DLD1 (cell line): ENCODE results near the gene IQCB1.
"Not testable (repeated sequence)": the region's sequence is repeated elsewhere in the genome, so short reads cannot be mapped to it uniquely, and the experiment has no call there.

Experiments
- in situ Hi-C: cut with HindIII; loops from 2 replicates; pipeline ENCODE4 v1.10.0; 2017; ENCODE audit warnings: low sequenced_read_pairs

IQCB1 gene

GRCh38 chr3:121834671-121835464 lies at the start of gene IQCB1, which contains the start of gene EAF2:
Gene IQCB1 (minus strand): TSS chr3:121835060. CDS start chr3:121828960, 6,100 bp downstream.
Gene EAF2 (plus strand): TSS chr3:121835209. CDS start chr3:121835286, 77 bp downstream.
- in situ Hi-C loops = no loop called here

DNA sequence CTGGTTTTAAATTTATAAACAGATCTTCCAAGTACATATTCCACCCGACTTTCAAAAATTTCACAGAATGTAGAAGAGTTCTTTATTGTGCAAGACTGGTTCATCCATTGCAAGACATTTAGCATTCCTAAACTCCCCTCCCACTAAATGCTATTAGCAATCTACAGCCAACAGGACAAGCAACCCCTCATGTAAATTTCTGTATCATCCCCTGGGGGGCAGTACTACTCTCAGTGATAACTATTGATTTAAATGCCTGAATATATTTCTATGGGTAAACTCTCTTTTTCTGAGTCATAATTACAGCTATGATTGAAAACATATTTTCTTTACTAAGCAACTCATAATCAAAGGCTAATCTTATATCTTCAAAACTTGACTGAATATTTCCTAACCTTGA lies 48.6 kb upstream of the IQCB1 start:
- in situ Hi-C loops = no loop called here

DNA sequence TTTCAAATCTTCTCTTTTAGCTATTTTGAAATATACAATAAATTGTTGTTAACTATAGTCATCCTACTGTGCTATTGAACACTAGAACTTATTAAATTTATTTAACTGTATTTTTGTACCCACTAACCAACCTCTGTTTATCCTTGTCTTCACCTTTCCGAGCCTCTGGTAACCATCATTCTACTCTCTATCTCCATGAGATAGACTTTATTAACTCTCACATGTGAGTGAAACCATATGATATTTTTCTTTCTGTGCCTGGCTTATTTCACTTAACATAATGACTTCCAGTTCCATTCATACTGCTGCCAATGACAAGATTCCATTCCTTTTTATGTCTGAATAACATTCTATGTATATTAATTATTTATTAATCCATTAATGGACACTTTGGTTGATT lies 43.6 kb upstream of the IQCB1 start:
- in situ Hi-C loops = no loop called here

GRCh38 chr3:121871430-121871829 lies 36.6 kb upstream of the IQCB1 start:
- in situ Hi-C loops = no loop called here

GRCh38 chr3:121870717-121871116 lies 35.9 kb upstream of the IQCB1 start:
- in situ Hi-C loops = no loop called here

GRCh38 chr3:121869736-121870135 lies 34.9 kb upstream of the IQCB1 start:
- in situ Hi-C loops = no loop called here

- in situ Hi-C loops = no loop called here
Observed at GRCh38 chr3:121863801-121864200, 28.9 kb upstream of the IQCB1 start.

DNA sequence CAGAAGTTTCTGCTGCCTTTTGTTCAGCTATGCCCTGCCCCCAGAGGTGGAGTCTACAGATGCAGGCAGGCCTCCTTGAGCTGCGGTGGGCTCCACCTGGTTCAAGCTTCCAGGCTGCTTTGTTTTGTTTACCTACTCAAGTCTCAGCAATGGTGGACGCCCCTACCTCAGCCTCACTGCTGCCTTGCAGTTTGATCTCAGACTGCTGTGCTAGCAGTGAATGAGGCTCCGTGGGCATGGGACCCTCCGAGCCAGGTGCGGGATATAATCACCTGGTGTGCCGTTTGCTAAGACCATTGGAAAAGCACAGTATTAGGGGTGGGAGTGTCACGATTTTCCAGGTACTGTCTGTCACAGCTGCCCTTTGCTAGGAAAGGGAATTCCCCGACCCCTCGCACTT lies 28.4 kb upstream of the IQCB1 start:
- in situ Hi-C loops = not testable (repeated sequence)

GRCh38 chr3:121857778-121858177 lies 22.9 kb upstream of the IQCB1 start:
- in situ Hi-C loops = not testable (repeated sequence)

- in situ Hi-C loops = no loop called here
Observed at GRCh38 chr3:121855555-121855954, 20.7 kb upstream of the IQCB1 start.

DNA sequence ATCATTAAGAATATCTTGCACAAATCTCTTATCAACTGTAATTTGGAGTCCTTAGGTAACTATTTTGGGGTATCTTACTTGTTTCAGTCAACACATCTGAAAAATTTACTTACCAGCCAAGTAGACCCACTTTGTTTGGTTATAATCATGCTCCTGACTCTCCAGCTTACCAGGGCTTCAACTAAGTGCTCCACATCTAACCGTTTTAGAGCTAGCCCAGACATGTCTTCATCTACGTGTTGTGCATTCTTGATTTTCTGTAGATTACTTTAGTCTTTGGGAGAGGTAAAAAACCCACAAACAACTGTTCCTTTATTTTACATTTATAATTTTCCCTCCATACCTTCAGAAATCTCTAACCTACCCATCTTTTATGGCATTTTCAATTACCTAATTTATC lies 17.4 kb upstream of the IQCB1 start:
- in situ Hi-C loops = no loop called here

- in situ Hi-C loops = no loop called here
Observed at GRCh38 chr3:121844892-121845291, 10.0 kb upstream of the IQCB1 start.

GRCh38 chr3:121839962-121840361 lies 5.1 kb upstream of the IQCB1 start:
- in situ Hi-C loops = no loop called here

DNA sequence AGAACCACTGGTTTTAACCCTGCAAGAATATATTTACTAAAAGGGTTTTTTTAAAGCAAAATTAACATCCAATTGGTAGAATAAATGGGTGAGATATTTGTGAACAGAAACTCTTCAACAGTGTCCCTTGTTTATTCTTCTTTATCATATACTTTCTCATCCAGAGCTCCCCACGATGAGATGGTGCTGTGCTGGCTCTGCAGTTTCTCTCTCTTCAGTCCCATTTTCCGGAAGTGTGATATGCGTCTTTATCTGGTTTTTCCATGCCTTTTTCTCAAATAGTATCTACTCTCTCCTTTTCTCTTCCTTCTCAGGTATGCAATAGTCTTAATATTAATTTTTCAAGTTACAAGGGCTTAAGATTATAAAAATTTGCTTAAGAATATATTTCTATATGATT lies 1.6 kb upstream of the IQCB1 start:
- in situ Hi-C loops = no loop called here

DNA sequence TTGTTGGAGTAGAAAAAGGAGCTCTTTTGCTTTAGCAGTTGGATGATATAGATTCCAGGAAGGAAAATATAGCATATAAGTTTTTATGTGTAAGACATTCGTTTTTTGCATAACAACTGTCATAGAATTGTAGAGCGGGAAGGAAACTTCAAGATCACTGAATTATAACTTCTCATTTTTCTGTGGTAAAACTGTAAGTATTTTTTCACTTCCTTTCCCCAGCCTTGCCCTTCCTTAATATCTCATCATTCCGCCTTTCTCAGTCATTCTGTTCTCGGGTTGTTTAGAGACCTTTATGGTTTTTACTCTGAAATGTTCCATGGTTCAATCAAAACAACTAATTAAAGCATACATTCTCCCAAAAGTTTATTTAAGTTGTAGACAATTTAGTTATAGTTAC lies 1.2 kb upstream of the IQCB1 start:
- in situ Hi-C loops = no loop called here

- in situ Hi-C loops = no loop called here
Observed at GRCh38 chr3:121835465-121835801, 573 bp upstream of the IQCB1 start.

DNA sequence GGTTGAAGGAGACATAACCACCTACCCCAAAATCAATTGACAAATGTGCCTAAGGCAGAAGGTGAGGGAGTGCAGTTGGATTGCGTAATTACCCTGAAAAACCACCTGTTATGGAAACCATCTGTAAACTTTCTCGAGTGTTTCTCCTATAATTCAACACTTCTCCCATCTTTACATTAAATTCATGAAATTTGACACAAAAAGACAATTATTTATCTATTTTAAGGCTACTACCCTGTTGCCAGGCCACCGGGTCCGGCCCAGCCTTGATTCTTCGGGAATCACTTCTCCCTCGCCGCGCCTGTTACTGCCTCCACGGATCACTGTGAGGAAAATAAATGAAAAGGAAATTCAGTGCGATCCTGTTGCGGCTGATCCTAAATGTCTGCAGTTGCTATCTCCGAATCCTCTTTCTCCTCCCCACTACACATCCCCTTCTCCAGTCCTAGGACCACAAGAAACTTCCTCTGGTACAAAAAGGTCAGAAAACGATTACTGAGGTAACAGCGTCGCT lies 646 bp downstream of the IQCB1 start:
- in situ Hi-C loops = no loop called here

DNA sequence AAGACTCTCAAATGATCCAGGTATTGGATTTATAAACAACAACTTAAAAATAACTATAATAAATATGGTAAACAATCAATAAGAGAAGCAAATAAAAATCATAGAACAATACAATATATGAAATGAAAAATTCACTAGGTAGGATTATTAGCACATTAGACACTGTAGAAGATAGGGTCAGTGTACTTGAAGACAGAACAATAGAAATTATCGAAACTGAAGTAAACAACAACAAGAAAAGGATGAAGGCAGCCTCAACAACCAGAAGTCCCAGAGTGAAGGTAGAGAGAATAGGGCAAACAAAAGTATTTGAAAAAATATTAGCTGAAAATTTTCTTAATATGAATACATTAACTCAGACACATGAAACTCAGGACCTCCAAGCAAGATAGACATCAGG lies 11.9 kb downstream of the IQCB1 start:
- in situ Hi-C loops = no loop called here

DNA sequence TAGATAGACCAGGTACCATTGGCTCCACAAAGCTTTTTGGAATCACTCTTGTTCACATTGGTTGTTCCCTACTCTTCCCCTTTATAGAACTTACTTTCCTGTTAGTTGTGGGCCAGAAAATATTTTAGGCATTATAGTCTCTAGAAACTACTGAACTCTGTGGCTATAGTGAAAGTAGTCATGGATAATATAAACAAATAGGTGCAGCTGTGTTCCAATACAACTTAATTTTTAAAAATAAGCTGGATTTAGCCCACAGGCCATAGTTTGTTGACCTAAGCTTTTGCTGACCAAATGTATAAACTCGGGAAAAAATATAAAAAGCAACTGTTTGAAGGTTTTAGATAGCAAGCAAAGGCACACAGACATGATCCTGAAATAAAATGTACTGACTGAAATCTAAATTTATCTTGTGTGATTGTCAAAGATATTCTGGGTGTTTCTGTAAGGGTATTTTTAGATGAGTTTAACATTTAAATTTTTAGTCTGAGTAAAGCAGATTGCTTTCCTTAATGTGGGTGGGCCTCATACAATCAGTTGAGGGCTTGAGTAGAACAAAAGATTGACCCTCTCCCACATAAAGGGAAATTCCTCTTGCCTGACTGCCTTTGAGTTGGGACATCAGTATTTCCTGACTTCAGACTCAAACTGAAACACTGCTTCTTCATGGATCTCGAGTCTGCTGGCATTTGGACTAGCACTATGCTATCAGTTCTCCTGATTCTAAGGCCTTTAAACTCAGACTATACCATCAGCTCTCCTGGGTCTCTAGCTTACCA lies 13.2 kb downstream of the IQCB1 start:
- in situ Hi-C loops = no loop called here

DNA sequence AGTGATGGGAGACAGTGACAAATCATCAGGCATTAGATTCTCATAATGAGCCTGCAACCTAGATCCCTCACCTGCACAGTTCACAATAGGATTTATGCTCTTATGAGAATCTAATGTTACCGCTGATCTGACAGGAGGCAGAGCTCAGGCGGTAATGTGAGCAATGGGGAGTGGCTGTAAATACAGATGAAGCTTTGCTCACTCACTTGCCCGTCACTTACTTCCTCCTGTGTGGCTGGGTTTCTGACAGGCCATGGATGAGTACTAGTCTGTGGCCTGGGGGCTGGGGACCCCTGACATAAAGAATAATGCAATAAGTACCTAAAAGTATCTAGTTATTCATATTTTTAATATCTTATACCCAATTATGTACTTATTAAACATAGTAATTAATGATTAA lies 15.6 kb downstream of the IQCB1 start:
- in situ Hi-C loops = no loop called here

GRCh38 chr3:121818578-121818977 lies 16.3 kb downstream of the IQCB1 start:
- in situ Hi-C loops = no loop called here

GRCh38 chr3:121817753-121818152 lies 17.1 kb downstream of the IQCB1 start:
- in situ Hi-C loops = no loop called here
